Measurements from ENCODE around the gene GGTLC1.
"Not testable (repeated sequence)": the region's sequence is repeated elsewhere in the genome, so short reads cannot be mapped to it uniquely, and the experiment has no call there.

Gene GGTLC1

DNA sequence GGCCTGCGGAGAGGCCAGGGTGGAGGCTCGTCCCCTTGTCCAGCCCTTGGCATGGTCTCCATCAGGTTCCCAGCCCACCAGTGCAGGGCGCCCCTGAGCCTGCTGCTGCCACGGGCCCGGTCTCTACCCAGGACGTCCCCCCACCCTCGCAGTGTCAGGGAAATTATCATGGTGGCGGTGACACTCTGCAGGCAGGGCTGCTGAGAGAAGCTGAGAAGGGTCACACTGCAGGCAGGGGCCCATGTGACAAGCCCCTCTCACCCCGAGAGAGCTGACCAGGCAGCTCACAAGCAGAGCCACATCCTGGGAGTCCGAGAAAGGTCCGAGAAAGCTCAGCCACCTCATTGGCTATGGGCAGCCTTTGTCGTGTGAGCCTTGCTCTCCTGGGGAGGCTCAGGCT, 4.9 kb upstream of the GGTLC1 start:
- DNase-seq = not testable (repeated sequence)

DNA sequence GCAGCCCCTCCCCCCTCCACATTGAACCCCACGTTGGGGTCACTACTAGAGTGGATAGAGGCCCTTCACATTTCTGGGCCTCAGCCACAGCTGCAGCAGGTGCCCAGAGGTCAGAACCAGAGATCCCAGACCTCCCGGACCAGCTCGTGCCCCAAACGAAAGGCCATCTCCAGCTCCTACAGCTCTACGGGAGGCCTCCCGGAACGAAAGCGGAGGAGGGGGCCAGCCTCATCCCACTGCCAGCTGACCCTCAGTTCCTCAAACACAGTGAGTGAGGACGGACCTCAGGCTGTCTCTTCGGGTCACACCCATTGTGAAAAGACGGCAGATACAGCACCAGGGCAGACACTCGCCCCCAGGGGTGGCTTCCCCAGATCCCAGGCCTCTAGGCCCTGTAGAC, 1.7 kb upstream of the GGTLC1 start:
- not testable (repeated sequence) for DNase-seq

DNA sequence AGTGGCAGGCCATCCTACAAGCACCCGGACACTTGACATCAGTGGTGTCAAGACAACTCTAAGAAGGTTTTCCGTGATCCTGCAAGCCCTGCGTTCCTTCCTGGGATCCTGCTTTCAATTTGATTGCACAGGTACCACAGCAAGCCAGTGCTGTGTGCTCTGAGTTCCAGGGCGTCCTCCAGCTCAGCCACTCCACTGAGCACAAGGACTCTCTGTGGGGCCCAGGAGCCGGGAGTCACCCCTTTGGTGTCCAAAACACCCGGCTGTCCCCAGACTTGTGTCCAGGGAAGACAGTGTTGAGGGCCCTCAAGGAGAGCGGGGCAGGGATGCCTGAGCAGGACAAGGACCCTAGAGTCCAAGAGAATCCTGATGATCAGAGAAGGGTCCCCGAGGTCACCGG, 387 bp upstream of the GGTLC1 start:
- not testable (repeated sequence) for DNase-seq

DNA sequence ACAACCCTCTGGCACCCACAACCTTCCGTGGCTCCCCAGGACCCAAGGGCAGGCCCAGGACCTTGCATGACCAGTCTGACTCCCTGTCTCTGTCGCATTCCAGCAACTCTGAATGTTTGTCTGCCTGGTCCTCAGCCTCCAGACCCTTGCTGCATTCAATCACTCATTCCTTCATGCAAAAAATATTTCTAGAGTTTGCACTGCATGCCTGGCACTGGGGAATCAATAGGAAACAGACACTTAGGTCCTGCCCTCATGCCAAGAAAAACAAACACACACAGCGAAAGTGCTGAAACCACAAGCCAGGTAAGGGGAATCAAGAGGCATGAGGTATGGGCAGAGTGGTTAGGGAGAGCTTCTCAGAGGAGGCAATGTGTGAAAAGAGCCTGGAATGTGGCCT, 1.9 kb downstream of the GGTLC1 start:
- DNase-seq = not testable (repeated sequence)

DNA sequence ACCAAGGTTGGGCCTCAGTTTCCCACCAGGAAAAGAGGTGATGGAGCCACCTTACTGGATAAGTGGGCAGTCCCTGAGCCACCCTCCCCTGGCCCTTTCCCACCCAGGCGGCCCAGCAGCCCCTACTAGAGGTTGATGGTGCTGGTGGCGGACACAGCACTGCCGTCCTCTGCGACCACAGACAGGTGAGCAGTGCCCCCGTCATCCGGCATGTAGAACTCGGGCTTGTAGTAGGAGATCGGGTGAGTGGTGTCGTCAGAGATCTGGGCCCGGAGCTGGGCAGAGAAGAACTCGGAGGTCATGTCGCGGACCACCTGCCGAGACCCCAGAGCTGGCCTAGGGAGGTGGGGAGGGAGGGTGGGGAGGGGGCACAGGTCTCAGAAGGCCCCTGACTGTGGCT, 2.3 kb downstream of the GGTLC1 start:
- not testable (repeated sequence) for DNase-seq

DNA sequence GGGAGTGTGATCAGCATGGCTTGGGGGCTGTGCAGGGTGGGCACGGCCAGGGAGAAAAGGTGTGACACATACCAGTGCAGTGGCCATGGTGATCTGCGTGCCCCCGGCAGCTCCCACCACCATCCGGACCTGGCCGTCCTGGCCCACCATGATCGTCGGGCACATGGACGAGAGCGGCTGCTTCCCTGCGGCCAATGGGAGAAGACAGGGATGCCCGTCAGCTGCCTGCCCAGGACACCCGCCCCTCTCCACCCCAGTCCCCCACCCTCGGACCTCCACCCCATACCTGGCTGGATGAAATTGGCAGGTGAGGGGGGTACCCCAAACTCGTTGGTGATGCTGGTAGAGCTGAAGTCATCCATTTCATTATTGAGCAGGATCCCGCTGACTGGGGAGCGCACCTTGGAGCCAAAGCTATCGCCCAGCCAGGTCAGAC, 2.8 kb downstream of the GGTLC1 start:
- not testable (repeated sequence) for DNase-seq

DNA sequence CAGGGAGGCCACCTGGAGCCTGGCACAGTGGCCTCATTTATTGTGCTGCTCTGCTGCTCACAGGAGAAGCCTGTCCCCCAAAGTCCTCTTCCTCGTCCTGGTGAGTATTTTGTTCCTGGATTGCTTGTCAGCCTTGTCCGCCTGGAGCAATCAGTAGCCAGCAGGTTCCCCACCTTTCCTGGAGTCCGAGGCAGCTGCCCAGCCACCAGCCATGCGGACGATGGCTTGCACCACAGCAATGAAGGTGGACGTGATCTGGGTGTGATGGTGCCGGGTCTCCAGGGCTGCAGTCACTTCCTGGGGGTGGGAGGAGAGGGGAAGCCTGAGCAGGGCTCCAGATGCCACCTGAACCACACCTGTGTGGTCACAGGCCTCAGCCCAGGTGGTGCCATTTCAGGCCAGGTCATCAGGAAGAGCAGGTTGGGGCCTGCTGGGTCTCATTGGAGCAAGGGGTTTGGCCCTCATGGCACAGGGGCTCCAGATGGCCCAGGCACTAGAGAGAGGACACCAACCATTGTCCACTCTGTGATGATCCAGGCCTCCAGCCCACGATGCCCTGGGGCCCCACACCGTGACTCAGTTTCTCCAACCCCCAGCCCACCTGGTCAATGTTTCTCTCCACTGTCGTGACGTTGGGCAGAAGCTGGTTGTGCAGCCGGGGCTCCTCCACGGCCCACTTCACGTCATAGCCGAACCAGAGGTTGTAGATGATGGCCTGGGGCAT, 3.4 kb downstream of the GGTLC1 start:
- DNase-seq = not testable (repeated sequence)

DNA sequence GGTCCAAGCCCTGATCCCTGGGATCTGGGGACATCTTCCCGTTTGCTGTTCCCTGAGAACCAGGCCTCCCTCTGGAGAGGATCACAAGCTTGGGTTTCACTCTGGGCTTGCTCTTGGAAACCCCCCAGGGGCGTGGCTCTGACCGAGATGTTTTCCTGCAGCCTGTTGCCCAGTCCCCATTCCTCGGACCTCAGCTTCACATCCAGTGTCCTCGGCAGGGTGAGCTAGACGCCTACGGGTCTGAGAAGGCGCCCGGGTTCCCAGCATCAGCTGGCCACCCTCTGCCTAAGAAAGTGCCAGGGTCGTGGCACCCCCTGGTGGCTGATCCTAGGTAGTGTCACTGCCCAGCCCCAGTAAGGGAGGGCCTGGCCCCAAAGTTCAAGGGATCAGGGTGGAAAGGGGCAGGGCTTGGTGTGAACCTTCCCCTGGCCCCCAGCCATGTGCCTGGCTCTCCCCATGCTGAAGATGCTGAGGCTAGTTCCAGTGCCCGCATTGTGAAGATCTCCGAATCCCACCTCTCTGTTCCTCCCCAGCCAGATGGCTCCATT, 4.0 kb downstream of the GGTLC1 start:
- not testable (repeated sequence) for DNase-seq

DNA sequence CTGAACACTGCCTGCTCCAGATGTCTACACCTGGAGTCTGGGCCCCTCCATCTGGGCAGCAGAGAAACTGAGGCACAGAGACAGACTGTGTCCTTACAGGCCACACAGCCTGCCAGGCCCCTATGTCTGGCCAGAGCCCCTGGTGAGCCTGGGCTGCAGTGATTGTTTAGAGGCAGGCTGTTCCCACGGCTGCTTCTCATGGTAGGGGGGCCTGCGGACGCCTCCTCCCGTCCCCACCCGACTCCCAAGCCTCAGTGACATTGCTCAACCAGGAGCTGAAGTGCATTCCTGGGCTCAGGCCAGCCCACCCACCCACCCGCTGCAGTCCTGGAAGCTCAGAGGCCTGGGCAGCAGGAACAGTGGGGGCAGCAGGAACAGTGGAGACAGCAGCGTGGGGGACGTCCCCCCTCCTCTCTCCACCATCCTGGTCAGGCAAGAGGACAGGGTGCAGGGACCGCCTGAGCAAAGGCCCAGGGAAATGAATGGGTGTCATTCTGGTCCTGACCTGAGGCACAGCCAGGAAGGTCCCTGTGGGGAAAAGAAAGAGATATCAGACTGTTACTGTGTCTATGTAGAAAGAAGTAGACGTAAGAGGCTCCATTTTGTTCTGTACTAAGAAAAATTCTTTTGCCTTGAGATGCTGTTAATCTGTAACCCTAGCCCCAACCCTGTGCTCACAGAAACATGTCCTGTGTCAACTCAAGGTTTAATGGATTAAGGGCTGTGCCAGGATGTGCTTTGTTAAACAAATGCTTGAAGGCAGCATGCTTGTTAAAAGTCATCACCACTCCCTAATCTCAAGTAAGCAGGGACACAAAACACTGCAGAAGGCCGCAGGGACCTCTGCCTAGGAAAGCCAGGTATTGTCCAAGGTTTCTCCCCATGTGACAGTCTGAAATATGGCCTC, 6.2 kb downstream of the GGTLC1 start:
- DNase-seq = not testable (repeated sequence)

DNA sequence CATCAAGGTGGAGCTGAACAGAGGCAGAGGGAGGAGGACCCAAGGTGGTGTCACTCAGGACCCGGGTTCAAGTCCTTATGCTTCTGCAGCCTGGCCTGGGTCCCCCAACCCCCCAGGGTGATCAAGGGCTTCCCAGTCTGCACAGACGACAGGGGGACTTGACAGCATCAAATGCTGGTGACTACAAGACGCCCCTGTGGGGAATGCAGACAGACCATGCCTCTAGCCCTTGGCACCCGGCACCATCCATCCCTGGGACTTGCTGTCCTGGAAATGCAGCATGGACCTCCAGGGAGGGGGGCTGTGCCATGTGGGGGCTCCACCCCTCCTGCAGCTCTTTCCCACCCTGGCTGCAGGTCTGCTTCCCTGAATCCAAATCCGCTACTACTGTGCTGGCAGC, 7.1 kb downstream of the GGTLC1 start:
- not testable (repeated sequence) for DNase-seq

DNA sequence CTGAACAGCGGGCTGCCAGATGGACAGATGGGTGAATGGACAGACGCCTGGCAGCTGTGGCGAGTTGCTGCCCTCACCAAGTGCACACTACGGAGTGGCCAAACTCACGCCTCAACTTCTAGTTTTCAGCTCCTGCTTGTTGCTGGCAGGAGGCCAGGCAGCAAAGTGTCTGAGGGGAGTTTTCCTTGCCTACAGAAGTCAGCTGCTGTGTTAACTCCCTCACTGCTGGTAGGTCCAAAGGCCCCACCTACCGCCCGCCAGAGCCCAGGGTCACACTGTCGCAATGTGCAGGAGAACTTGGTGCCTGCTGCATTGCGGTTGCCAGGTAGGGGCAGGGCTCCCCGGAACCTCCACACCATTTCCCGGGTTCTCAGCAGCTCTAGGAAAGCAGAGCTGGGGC, 7.6 kb downstream of the GGTLC1 start:
- DNase-seq = not testable (repeated sequence)

DNA sequence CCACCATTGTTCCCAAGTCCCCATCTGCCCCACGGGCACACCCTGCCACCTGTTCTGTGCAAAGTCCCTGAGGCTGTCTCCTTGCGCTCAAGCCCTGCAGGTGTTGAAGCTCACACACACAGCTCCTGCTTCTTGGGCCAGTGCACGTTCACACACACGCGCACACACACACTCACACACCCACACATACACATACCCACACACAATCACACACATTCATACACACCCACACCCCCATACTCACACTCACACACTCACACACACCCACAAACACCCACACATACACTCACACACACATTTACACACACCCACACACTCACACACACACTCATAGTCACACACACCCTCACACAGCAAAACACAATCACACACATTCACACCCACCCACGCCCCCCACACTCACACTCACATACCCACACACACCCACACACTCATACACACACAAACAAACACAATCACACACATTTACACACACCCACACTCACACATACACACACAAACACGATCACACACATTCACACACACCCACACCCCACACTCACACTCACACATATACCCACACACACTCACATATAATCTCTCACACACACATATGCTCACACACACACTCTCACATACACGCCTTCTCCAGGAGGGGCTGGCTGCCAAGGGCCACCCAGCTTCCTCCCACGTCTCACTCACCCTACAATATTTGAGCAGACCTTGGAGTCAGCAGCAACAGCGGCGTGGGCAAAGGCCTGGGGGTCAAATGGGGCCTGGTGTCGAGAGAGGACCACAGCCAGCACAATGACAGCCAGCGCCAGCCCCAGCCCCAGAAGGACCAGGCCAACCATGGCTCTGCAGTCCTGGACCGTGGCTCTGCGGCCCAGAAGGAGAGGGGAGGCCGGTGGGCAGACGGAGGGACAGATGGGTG, 8.4 kb downstream of the GGTLC1 start:
- not testable (repeated sequence) for DNase-seq

DNA sequence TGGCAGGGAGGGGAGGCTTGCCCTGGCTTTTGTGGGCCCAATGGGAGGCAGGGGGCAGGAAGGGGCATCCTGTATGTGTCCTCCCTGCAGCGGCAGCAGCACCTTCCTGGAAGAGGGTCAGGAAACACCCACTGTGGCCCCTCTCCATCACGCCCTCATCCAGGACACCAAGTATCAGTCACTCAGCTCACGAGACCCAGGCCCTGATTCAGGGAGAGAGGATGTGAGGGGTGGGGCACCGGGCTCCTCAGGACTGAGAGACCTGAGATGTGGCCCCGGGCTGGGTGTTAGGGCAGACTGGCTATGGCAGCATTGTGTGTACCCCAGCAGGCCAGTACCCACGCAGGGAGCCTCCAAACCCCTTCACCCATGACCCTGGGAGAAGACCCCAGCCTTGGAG, 9.2 kb downstream of the GGTLC1 start:
- DNase-seq = not testable (repeated sequence)

DNA sequence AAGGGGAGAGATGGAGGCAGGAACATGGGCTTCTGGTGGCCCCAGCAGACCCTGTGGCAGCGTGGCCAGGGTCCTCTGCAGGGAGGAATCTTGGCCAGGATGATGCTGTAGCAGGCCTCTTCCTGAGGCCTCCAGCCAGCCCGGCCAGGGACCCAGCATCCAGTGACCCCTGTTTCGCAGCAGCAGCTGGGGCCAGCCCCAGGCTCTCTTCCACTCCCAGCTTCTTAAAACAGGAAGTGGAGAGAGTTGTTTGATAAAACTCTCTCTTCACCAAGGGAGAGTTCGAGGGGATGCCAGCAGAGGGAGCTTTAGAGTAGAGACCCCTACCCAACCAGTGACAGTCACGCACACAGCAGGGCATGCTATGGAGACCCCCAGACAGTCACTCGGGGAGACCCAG, 10.1 kb downstream of the GGTLC1 start:
- DNase-seq = not testable (repeated sequence)

DNA sequence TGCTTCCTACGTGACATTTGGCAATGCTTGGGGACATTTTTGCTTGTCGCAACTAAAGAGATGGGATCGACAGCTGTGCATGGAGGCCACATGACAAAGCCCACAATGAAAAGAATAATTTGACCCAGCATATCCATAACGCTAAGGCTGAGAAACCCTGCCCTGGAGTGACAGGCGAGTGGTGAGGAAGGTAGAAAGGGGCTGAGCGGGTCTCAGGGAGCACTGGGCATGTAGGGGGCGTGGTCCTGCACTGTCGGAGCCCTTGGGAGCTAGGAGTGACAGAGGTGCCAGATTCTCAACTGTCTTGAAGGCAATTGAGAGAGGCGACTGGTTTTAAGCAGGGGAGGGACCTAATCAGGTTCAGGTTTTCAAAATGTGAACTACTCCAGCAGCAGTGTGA, 13.6 kb downstream of the GGTLC1 start:
- DNase-seq = no peak

DNA sequence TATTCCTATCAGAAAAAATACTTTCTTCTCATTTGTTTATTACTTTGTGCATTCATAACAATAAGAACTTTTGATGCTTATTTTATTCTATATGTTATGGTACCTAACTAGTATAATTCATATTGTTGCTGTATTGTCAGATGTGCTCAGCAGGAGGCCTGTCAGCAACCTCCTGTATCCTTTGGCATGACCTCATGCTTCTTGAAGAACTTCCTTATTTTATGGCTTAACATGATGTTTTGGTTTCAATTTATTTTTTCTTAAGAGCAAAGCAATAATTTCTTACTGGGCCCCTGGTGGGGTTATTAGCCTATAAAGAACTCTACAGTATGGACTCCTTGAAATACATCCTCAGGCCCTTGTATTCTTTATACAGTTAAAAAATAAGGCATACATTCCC, 17.3 kb downstream of the GGTLC1 start:
- DNase-seq = no peak

DNA sequence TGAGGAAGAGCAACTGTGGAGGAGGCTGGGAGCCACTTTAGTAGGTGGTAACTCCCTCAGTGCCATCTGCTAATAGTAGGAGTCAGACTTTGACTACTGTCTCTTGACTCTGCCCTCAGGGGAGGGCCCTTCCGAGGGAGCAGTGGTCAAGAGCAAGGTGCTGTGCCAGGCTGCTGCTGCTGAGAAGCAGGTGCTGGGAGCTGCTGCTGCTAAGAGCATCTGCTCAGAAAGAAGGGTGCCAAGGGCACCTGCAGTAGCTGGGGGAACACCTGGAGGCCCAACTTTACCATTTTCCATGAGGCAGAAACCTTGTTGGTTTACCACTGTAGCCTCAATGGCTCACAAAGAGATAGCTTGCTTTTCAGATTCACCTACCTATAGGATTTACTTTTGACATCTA, 18.5 kb downstream of the GGTLC1 start:
- DNase-seq = no peak

DNA sequence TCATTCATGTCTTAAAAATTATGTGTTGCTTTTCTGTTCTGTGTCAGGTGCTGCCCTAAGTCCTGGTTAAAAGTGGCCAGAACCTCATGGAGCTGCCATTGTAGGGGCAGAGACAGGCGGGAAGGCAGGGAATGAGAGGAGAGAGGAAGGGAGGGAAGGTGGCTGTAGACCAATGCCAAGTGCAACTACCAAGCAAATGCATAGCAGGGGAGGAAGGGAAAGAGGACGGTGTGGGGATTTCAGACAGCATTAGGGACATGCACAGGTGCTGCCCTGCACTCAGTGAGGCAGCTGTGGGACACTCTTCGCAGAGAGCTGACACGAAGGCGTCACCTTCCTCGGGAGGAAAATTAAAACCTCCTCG, 21.0 kb downstream of the GGTLC1 start:
- DNase-seq = no peak

DNA sequence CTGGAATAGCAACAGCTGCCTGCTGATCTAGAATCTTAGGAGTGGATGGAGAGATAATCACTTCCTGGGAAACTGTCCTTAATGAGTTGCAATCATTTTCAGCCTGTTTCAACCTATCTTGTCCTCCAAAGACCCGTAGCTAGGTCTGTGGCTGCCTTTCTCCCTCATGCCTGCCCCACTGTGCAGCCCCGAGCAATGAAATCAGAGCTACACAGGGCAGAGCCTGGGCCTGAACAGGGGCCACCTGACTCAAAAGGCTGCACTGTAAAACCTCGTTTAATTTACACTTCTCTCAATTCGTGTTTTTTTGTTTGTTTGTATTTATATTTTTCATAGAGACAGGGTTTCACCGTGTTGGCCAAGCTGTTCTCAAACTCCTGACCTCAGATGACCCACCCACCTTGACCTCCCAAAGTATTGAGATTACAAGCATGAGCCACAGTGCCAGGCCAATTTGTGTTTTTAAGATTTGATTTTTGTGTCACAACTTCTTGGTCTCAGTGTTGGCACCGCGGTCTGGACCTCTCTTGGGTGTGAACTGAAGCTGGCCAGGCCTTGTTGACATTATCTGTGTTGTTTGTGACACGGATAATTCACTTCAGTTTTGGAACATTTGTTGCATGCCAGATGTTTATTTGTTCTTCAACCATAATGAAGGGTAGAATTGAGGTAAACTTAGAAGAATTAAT, 21.5 kb downstream of the GGTLC1 start:
- DNase-seq = no peak

DNA sequence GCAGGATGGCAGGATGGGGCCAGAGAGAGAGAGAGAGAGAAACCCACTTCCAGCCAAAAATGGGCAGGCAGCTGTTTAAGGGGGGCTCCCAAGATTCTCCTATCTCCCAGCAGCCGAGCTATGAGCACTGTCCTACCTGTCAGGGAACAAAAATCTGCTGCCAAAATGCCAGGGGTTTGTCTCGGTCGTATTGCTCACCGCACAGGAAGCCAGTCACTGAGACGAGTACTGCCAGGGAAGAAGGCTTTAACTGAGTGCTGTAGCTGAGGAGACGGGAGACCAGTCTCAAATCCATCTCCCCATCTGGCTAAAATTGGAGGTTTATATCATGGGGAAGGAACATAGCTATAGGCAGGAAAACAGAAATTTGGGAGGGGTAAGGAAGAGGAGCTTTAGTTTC, 22.3 kb downstream of the GGTLC1 start:
- no peak for DNase-seq

DNA sequence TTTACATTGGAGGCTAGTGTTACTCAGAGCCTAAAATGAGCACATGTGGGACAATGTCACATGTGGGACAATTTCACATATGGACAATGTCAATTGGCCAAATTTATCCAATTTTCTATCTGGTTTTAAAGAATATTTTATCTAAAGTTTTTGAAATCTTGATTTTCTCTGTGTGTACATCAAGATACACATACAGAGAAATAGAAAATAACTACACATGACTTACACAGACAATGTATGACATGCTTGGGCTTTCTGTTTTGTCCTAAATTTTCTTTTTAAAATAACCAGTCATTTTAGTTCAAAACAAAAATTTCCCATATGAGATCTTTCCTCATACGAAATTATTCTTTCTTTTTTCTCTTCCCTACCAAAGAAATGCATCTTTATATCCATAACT, 24.6 kb downstream of the GGTLC1 start:
- DNase-seq = no peak

DNA sequence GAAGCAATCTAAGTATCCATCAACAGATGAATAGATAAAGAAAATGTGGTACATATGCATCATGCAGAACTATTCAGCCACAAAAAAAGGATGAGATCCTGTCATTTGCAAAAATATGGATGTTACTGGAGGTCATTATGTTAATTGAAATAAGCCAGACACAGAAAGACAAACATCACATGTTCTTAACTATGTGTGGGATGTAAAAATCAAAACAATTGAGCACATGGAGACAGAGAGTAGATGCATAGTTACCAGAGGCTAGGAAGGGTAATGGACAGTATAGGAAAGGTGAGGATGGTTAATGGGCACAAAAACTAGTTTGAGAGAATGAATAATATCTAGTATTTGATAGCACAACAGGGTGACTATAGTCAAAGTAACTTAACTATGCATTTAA, 26.3 kb downstream of the GGTLC1 start:
- DNase-seq = no peak

Measured in NCI-H1092 treated with DMSO at 0.1 percent for 48 hours (cell line).